GM19099 (cell line): ENCODE results near the gene SPEF2.

Experiments used
- POLR2A ChIP-seq: IDR thresholded peaks from 3 replicates; pipeline ENCODE4 v1.6.1; 2011; ENCODE audit warnings: low read depth; ENCODE audit not compliant: insufficient read length; ENCODE audit errors: extremely low read depth

The SPEF2 gene

DNA sequence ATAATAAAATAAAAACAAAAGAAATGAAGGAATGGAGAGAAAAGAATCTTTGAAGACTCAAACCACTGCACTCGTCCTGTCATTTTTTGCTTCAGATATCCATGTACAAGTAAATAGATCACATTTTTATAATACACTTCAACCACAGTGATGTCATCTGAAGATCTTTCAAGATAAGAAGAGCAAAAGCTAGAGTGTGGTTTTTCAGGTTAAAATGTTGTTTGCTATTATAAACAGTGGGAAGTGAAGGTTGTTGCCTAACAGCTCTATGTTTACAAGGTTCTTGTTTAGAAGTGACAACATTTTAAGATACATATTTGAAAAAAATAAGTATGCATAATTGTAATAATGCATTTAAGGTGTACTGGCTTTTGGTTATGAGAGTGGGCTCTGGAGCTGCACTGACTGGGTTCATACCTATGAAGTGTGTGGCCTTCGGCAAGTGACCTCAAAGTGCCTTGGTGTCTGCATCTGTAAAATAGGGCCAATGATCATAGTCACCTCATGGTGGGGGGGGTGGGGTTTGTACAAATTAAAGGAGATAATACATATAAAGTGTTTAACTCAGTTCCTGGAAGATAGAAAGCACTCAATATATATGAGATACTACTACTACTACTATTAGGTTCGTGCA is 193.6 kb downstream of the SPEF2 start:
- no peak for TF ChIP-seq POLR2A

DNA sequence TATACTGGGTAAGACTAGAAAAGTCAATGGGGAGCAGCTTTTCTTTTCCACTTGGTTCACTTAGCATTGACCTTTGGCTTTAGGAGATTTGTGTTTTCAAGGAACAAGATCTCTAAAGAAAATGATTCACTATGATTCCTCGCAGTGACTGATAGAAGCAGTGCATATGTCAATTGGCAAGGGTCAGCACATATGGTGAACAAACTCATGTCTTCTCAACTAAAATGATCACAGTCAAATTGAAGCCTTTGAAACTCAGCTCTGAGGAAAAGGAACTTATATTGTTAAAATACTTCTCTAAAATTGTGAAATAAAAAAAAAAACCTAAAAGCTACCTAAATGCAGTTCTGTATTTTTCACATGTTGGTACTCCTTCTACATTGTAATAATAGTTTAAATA is 195.9 kb downstream of the SPEF2 start:
- TF ChIP-seq POLR2A, result no peak

DNA sequence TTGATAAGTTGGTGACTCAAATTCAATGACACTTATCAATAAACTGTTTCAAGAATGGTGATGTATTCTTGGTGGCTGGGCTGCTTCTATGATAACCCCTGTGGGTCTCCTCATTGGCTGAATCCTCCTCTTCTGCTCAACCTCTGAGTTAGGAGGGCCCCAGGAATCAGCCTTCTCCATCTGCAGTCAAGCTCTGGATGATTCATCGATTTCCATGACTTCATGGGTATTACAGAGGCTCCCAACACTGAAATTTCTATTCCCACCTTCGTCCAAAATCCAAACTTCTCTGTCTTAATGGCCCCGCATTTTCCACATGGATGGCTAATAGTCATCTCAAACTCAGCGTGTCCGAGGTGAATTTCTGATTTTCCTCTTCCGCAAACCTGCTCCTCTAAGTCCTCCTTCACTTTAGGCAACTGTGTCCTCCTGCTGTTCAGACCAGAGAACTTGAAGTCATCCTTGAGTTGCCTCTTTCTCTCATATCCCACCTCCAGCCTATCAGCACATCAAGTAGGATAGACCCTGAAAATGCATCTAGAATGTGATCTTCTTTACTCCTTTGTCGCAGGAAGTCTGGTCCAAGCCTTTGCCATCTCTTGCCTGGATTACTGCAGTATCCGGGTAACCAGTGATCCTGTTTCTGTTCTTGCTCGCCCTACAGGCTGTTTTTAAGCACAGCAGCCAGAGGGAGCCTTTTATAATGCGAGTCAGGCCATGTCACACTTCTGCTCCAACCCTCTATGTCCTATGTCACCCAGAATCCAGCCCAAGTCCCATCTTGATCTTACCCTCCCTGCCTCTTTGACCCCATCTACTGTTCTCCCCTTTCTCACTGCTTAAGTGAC is 197.7 kb downstream of the SPEF2 start:
- TF ChIP-seq POLR2A, result no peak

DNA sequence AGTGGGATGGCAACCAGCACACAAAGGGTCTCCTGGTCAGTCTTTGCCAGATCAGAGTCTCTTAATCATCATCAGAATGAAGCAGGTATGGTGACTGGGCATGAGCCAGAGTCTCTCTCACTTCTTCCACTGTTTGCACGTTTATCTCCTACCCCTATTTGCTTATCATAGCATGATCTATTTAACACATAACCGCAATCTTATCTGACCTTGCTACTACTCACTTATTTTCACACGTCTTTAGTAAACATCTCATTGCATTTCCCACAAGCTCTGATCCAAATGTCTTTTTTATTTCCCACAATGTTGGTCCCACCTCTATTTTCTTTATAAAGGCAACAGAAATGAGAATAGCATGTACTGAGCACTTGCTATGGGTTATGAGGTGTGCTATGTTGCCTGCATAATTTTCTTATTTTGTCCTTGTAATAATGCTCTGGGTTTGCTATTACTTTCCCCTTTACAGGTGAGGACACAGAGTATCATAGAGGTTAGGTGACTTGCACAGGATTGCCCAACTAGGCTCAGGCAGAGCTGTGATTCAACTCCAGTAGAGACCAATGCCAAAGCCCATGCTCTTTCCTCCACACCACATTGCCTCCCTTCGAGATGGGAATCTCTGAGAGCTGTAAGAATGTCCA is 199.3 kb downstream of the SPEF2 start:
- TF ChIP-seq POLR2A, result no peak

DNA sequence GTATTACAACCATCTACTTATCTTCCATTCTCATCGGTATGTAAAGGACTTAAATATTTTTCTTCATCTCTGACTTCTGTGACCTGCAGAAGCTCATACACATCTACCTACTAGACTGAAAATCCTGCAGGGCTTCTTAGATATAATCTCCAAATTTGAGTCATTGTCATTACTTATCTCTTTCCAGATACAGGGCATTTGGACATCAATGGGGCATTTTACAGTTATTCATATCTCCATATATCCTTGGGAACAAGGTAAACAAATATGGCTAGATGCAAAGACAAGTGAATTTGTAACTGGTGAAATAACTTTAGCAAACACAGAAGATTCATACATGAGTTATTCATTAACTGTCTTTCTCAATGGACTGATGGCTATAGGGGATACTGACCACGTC is 201.4 kb downstream of the SPEF2 start:
- TF ChIP-seq POLR2A, result no peak

DNA sequence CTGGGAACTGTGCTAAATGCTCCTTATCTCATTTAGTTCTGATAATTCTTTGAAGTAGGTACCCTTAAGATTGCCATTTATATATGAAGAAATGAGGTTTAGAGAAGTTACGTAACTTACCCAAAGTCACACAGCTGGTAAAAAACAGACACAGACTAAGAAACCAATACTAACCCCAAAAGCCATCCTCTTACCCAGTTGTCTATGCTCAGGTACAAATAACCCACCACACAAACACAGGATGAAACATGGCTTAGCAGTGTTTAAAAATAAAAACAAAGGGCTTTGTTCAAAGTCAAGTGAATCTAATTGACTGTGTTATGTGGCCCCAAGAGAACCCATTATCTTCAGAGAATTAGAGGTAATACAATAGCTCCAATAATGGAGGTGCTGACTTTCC is 202.0 kb downstream of the SPEF2 start:
- no peak for TF ChIP-seq POLR2A

DNA sequence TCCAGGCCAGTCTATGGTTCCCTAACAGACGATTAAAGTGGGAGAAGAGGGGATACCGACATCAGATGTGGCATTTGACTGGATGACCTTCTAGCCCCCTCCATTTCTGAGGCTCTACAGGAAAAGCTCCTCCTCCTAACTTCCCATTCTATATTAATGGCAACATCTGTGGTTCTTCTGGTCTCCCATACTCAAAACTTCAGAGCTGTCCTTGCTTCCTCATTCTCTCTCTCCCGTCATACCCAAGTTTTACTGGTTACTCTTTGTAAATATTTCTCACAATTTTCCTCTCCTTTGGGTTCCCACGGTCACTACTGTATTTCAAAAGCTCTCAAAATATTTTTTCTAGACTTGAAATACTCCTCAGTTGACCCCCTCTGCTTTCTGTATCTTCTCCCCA is 203.1 kb downstream of the SPEF2 start:
- no peak for TF ChIP-seq POLR2A

DNA sequence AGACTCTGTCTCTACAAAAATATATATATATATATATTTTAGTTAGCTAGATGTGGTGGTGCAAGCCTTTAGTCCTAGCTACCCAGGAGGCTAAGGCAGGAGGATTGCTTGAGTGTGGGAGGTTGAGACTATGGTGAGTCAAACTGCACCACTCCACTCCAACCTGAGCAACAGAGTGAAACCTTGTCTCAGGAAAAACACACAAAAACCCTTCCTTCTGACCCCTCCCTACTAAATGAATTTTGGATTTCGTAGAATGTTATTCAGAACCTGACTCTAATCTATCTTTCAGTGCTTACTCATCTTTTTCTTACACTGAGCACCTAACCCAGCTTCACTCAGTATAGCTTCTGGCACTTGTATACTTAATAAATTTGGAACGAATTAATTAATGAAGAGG is 203.8 kb downstream of the SPEF2 start:
- TF ChIP-seq POLR2A, result no peak

DNA sequence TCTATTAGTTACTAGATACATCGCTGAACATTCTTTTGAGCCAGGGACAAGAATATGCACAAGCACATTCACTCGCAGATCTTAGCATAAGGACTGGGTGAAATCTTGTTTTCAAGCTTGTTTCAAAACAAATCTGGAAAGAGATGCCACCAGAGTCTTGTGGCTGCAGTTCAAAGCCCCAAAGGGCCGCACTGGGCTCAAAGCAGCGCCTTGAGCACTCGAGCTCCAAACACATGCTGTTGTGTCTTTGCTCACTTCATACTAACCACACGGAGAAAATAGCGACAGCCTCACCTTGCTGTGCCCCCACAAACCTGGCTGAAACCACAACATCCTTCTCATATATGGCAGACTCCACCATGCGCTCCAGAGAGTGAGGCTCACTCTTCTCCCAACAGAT is 204.8 kb downstream of the SPEF2 start:
- TF ChIP-seq POLR2A, result no peak

DNA sequence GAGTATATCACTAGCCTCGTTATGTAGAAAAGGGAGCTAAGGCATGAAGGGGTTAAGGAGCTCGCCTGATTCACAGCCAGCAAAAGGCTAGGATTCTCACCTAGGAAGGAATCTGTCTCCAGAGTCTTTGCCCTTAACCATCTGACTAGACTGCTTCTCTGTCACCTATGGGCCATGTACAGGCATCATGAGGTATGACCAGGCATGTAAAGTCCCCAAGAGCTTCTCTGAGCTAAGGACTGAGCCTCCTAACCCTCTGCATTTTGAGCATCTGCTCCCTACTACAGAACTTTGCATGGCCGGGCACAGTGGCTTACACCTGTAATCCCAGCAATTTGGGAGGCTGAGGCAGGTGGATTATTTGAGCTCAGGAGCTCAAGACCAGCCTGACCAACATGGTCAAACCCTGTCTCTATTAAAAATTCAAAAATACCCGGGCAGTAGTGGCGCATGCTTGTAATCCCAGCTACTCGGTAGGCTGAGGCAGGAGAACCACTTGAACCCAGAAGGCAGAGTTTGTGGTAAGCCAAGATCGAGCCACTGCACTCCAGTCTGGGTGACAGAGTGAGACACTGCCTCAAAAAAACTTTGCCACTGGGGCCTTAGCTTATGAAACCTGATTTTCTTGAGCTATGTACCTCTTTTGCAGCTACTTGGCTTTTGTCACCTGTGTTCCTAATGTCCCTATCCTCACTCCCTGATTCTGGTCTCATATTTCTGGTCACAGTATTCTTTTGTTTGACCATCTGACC is 205.9 kb downstream of the SPEF2 start:
- TF ChIP-seq POLR2A, result no peak

DNA sequence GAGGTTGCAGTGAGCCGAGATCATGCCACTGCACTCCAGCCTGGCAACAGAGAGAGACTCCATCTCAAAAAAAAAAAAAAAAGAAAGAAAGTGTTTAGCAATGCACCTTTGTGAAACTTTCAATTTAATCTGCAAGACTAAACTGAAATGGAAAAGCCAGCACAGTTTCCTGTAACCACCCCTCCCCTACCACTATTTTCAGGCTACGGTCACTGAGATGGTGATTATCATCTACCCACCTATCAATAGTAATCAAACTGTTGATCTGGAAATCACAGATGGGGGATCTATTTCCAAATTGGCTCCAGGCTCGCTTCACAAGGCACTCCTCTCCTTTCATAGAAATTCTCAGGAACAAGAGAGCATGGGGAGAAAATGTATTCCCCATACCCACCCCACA is 208.4 kb downstream of the SPEF2 start:
- TF ChIP-seq POLR2A, result no peak

DNA sequence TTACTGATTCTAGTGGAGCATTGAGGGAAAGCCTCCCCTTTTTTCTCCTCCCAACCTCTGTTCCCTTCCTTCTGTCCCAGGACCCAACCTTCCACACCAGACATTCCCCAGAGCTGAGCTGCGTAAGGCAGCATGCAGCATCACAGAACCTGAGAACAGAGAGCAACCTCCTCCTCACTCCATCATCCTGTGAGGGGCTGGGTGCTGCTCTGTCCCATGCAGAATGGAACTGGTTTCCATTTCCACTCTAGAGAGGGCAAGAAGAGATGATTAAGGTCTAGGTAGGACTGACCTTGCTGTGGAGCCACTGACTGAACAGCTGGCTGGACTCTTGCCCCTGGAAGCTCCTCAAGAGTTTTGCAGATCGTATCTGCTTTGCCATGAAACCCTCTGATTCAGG is 208.9 kb downstream of the SPEF2 start:
- no peak for TF ChIP-seq POLR2A

DNA sequence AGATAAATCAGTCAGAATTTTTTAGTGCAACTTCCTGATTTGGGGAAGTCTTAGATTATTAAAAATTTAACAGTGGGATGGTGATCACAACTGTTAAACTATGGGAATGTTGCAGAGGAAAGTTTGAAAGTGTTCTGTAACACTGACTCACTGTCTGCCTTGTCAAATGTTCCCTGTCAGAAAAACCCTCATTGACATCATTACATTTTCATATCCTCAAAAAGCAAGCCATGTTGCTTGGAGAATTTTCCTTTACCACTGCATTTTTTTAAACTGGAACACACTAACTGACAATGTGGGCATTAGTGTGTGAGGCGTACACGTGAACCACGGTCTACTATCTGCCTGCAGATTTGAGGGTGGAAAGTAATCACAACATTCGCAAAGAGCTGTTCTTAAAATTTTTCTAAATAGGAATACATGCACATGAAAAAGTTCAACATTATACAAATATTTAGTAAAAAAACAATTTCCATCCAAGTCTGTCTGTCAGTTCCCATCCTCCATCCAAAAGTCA is 210.5 kb downstream of the SPEF2 start:
- no peak for TF ChIP-seq POLR2A

DNA sequence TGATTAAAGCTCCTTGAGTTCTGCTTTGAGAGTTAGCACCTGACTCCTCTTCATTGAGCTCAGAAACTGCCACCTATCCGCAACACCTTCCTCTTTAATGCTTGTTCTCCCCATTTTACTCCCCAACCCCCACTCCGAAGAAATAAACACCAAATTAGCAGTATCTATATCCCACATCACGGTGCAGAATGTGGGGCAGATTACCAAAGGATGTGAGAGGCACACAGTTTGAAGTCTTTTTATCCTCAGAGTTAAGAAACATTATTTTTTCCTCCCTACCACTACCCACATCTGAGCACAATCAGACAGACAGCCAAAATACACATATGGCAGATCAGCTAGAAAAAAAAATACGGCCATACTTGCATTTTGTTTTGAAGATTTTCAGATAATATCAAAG is 212.9 kb downstream of the SPEF2 start:
- TF ChIP-seq POLR2A, result no peak

DNA sequence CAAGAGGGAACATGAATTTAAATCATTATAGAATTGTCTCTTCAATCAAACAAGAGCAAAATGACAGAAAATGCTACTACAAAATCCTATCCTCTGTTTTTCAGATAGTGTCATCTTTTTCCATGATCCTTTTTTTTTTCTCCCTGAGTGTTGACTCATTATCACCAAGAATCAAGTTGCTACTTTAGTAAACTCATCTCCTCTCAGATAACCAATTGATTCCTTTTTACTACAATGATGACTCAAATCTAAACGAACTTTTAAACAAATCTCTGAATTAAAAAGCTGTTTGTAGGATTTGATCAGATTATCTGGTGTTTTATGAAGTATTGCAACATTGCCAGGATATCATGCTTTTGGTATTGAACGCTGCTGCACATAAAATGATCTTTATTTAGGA is 215.1 kb downstream of the SPEF2 start:
- no peak for TF ChIP-seq POLR2A
